CD4-positive, alpha-beta T cell (primary cell): ENCODE measurements around the gene GNG7. TPM values are rescaled to one million over a fixed set of nuclear protein-coding genes. Genes with fewer than 3 reads are reported as not detected.

Source experiments
- ATAC-seq: fragments of 200-7000 bp; cut with Tn5 transposase; one replicate; pipeline ENCODE4 v1.10.0; 2022; ENCODE audit warnings: mild to moderate bottlenecking; ENCODE audit not compliant: poor library complexity
- CTCF ChIA-PET: fragments of 350-600 bp; sonication (Branson Sonifier 250); formaldehyde crosslinking; loops from one replicate; lab custom pipeline; 2021; ENCODE audit warnings: antibody characterized with exemption, inconsistent platforms; lab: Charles Lee
- POLR2A ChIA-PET: fragments of 350-600 bp; sonication (Branson Sonifier 250); formaldehyde crosslinking; loops from one replicate; lab custom pipeline; 2021; ENCODE audit warnings: antibody characterized with exemption, inconsistent platforms; lab: Charles Lee
- DNase-seq, 14 experiments: peaks; one replicate each; pipeline ENCODE4 v3.0.0-alpha.2; 2013 to 2020; ENCODE audit warnings: mixed read lengths in 2 of 14
- H3K27ac ChIP-seq, 2 donors: one replicate each; pipeline versions ENCODE4 v1.5.1 to v1.7.0; 2013; ENCODE audit warnings: low read length in 2 of 2, low read depth in 1 of 2, mild to moderate bottlenecking in 1 of 2
- H3K27me3 ChIP-seq, 2 experiments: 1 replicate in 1 of 2; 2 replicates in 1 of 2; pipeline versions ENCODE4 v1.6.1 to v1.7.0; 2013; ENCODE audit warnings: low read length in 2 of 2, control low read depth in 1 of 2, mild to moderate bottlenecking in 1 of 2, moderate library complexity in 1 of 2; ENCODE audit not compliant: insufficient read depth in 2 of 2, control insufficient read depth in 1 of 2
- H3K36me3 ChIP-seq: one replicate; pipeline ENCODE4 v1.6.1; 2013; ENCODE audit warnings: low read length, control low read depth; ENCODE audit not compliant: insufficient read depth
- H3K4me1 ChIP-seq: one replicate; pipeline ENCODE4 v1.6.1; 2013; ENCODE audit warnings: low read length, control low read depth; ENCODE audit not compliant: insufficient read depth
- H3K4me3 ChIP-seq: one replicate; pipeline ENCODE4 v1.5.1; 2013; ENCODE audit warnings: mild to moderate bottlenecking, low read length, moderate library complexity
- H3K9me3 ChIP-seq, 2 experiments: 1 replicate in 1 of 2; 2 replicates in 1 of 2; pipeline versions ENCODE4 v1.6.1 to v1.7.0; 2013; ENCODE audit warnings: low read length in 2 of 2, mild to moderate bottlenecking in 2 of 2, control low read depth in 1 of 2, moderate library complexity in 1 of 2; ENCODE audit not compliant: control insufficient read depth in 1 of 2, insufficient read depth in 1 of 2
- H3K27ac Mint-ChIP-seq: one replicate; pipeline ENCODE4 v1.8.0; 2020; ENCODE audit warnings: mixed read lengths
- H3K27me3 Mint-ChIP-seq: one replicate; pipeline ENCODE4 v1.8.0; 2021; ENCODE audit warnings: mixed read lengths
- H3K36me3 Mint-ChIP-seq: one replicate; pipeline ENCODE4 v1.8.0; 2021; ENCODE audit warnings: low read depth, mixed read lengths
- H3K4me1 Mint-ChIP-seq: one replicate; pipeline ENCODE4 v1.8.0; 2021; ENCODE audit warnings: low read depth, mixed read lengths
- H3K4me3 Mint-ChIP-seq: one replicate; pipeline ENCODE4 v1.8.0; 2020; ENCODE audit warnings: mild to moderate bottlenecking, mixed read lengths
- H3K9me3 Mint-ChIP-seq: one replicate; pipeline ENCODE4 v1.8.0; 2020; ENCODE audit warnings: mixed read lengths
- CTCF ChIP-seq: fragments of 200-600 bp; IDR thresholded peaks from one replicate; pipeline ENCODE4 v1.8.0; 2022; ENCODE audit warnings: antibody characterized with exemption, mild to moderate bottlenecking
- intact Hi-C, 2 experiments: fragments of 100-400 bp; cut with DNase I in 1 of 2; cut with micrococcal nuclease in 1 of 2; formaldehyde crosslinking; loops; one replicate each; pipeline versions ENCODE4 v1.15.1 to v1.9.0; 2023 to 2025; cut with DNase I, micrococcal nuclease
- total RNA-seq, 174 experiments: library from RNA in 2 of 174; stranded (reverse) in 2 of 174; gene quantifications; one replicate each; pipeline ENCODE4 v1.2.3 and lab custom pipeline; 2021 to 2026

GNG7 gene
- total RNA-seq, 2 experiments from 2014 or later, result 5.2 to 5.7 TPM

- Mint-ChIP-seq H3K4me3 (peak overlapping the region; percentile 11), H3K4me1 (peaks cover 5% of the 10 kb centered on the region), H3K36me3 (no peaks in the 10 kb centered on the region), H3K27ac (no peak overlapping the region), H3K9me3 (no peaks in the 10 kb centered on the region), H3K27me3 (peaks cover 37% of the 10 kb centered on the region)
- no peak overlapping the region for H3K27ac ChIP-seq
- ChIA-PET CTCF (no interaction called here), POLR2A (no interaction called here)
- no peak for ATAC-seq
- TF ChIP-seq CTCF, result no peak
- no peak overlapping the region for H3K4me3 ChIP-seq
- intact Hi-C loops, result no loop called here
- peaks cover 44 to 47% of the 10 kb centered on the region in 2 experiments for H3K27me3 ChIP-seq
- H3K4me1 ChIP-seq, result peaks cover 16% of the 10 kb centered on the region
- peaks cover 0 to 33% of the 10 kb centered on the region in 2 experiments for H3K9me3 ChIP-seq
- H3K36me3 ChIP-seq, result no peaks in the 10 kb centered on the region
- no peak for DNase-seq
Measured at GRCh38 chr19:2721570-2722540, 19.4 kb upstream of the GNG7 start.

GRCh38 chr19:2720777-2721569, 18.5 kb upstream of the GNG7 start, which contains the start of gene DIRAS1:
Gene DIRAS1 (minus strand): TSS chr19:2721372. CDS start chr19:2717806, 3,566 bp downstream.
- no peak within 1 kb of the TSS for H3K27ac Mint-ChIP-seq

More at GRCh38 chr19:2720777-2721569, 18.5 kb upstream of the GNG7 start, which contains the start of gene DIRAS1:
- TF ChIP-seq CTCF, result no peak
- peaks cover 0 to 35% of the 10 kb centered on the region in 2 experiments for H3K9me3 ChIP-seq
- H3K27me3 ChIP-seq, result peaks cover 40 to 45% of the 10 kb centered on the region in 2 experiments
- H3K36me3 Mint-ChIP-seq, result no peaks in the 10 kb centered on the region
- intact Hi-C loops, result no loop called here
- ChIA-PET POLR2A (no interaction called here), CTCF (no interaction called here)
- H3K4me3 ChIP-seq, result no peak within 1 kb of the TSS
- H3K4me1 Mint-ChIP-seq, result peaks cover 5% of the 10 kb centered on the region
- no peak within 1 kb of the TSS for H3K27ac ChIP-seq
- no peaks in the 10 kb centered on the region for H3K9me3 Mint-ChIP-seq
- no peak for ATAC-seq
- peaks cover 11% of the 10 kb centered on the region for H3K4me1 ChIP-seq
- DNase-seq, result peak in 1 of 14 experiments; percentile 13
- peak within 1 kb of the TSS; percentile 11 for H3K4me3 Mint-ChIP-seq
- H3K36me3 ChIP-seq, result no peaks in the 10 kb centered on the region
- peaks cover 32% of the 10 kb centered on the region for H3K27me3 Mint-ChIP-seq
